ENCODE data around the gene RNF224. TPM values are rescaled to one million over a fixed set of nuclear protein-coding genes. Genes with fewer than 3 reads are reported as not detected.

Gene RNF224
- polyA plus RNA-seq, 4 donors, result 0.03 to 83.7 TPM; not detected in 2

- H3K27ac ChIP-seq (ENCODE audit: low read depth in 1 of 3, low read length in 2 of 3), result no peak overlapping the region
- H3K9me3 ChIP-seq (ENCODE audit: control insufficient read depth in 2 of 2, insufficient read depth in 1 of 2, low read depth in 1 of 2, low read length in 1 of 2), result no peaks in the 10 kb centered on the region
- H3K4me1 ChIP-seq (ENCODE audit: control insufficient read depth in 3 of 3, insufficient read depth in 2 of 3, low read depth in 1 of 3, low read length in 2 of 3), result peaks cover 0 to 24% (median 3%) of the 10 kb centered on the region in 3 donors
- 47 to 61% (median 54%) methylated on average over 14 to 18 of the region's 18 CpGs for WGBS, 3 donors
- FAIRE-seq (no peak), DNase-seq (no peak)
- H3K36me3 ChIP-seq (ENCODE audit: control insufficient read depth in 3 of 3, insufficient read depth in 2 of 3, low read depth in 1 of 3, low read length in 3 of 3), result no peaks in the 10 kb centered on the region
- no peaks in the 10 kb centered on the region for H3K27me3 ChIP-seq (ENCODE audit: control insufficient read depth in 3 of 3, insufficient read depth in 3 of 3, low read length in 3 of 3)
- no peak overlapping the region for H3K4me3 ChIP-seq (ENCODE audit: low read depth in 1 of 3, low read length in 3 of 3)
These were observed 23.3 kb downstream of the RNF224 start for GRCh38 chr9:137250329-137251193.

- DNase-seq, result no peak
- no peak within 1 kb of the TSS for H3K27ac ChIP-seq (ENCODE audit: low read depth in 1 of 3, low read length in 2 of 3)
- no peaks in the 10 kb centered on the region for H3K27me3 ChIP-seq (ENCODE audit: control insufficient read depth in 3 of 3, insufficient read depth in 3 of 3, low read length in 3 of 3)
- H3K4me1 ChIP-seq (ENCODE audit: control insufficient read depth in 3 of 3, insufficient read depth in 2 of 3, low read depth in 1 of 3, low read length in 2 of 3), result peaks cover 3 to 26% (median 4%) of the 10 kb centered on the region in 3 donors
- WGBS, 3 donors, result 65 to 78% (median 68%) methylated on average over 2 to 4 of the region's 4 CpGs
- H3K9me3 ChIP-seq (ENCODE audit: control insufficient read depth in 2 of 2, insufficient read depth in 1 of 2, low read depth in 1 of 2, low read length in 1 of 2), result no peaks in the 10 kb centered on the region
- FAIRE-seq, result no peak
- peaks cover 0 to 2% (median 0%) of the 10 kb centered on the region in 3 donors for H3K36me3 ChIP-seq (ENCODE audit: control insufficient read depth in 3 of 3, insufficient read depth in 2 of 3, low read depth in 1 of 3, low read length in 3 of 3)
- H3K4me3 ChIP-seq (ENCODE audit: low read depth in 1 of 3, low read length in 3 of 3), result no peak within 1 kb of the TSS
These were observed 23.8 kb downstream of the RNF224 start, which contains the start of gene STPG3 for GRCh38 chr9:137251194-137251461. TSS of gene STPG3 (plus strand) at chr9:137251286. CDS start at chr9:137251287, 1 bp downstream.

- H3K27me3 ChIP-seq (ENCODE audit: control insufficient read depth in 3 of 3, insufficient read depth in 3 of 3, low read length in 3 of 3), result no peaks in the 10 kb centered on the region
- 76 to 85% (median 84%) methylated on average over 16 to 22 of the region's 22 CpGs for WGBS, 3 donors
- no peak overlapping the region for H3K4me3 ChIP-seq (ENCODE audit: low read depth in 1 of 3, low read length in 3 of 3)
- DNase-seq, result no peak
- no peak overlapping the region for H3K27ac ChIP-seq (ENCODE audit: low read depth in 1 of 3, low read length in 2 of 3)
- no peak for FAIRE-seq
- H3K36me3 ChIP-seq (ENCODE audit: control insufficient read depth in 3 of 3, insufficient read depth in 2 of 3, low read depth in 1 of 3, low read length in 3 of 3), result peaks cover 0 to 7% (median 0%) of the 10 kb centered on the region in 3 donors
- no peaks in the 10 kb centered on the region for H3K9me3 ChIP-seq (ENCODE audit: control insufficient read depth in 2 of 2, insufficient read depth in 1 of 2, low read depth in 1 of 2, low read length in 1 of 2)
- H3K4me1 ChIP-seq (ENCODE audit: control insufficient read depth in 3 of 3, insufficient read depth in 2 of 3, low read depth in 1 of 3, low read length in 2 of 3), result peaks cover 7 to 31% (median 8%) of the 10 kb centered on the region in 3 donors
These were observed 24.4 kb downstream of the RNF224 start for GRCh38 chr9:137251490-137252268.

GRCh38 chr9:137252555-137253506 is 25.5 kb downstream of the RNF224 start:
- FAIRE-seq, result no peak
- H3K4me1 ChIP-seq (ENCODE audit: control insufficient read depth in 3 of 3, insufficient read depth in 2 of 3, low read depth in 1 of 3, low read length in 2 of 3), result peaks cover 8 to 32% (median 8%) of the 10 kb centered on the region in 3 donors
- H3K27me3 ChIP-seq (ENCODE audit: control insufficient read depth in 3 of 3, insufficient read depth in 3 of 3, low read length in 3 of 3), result no peaks in the 10 kb centered on the region
- H3K9me3 ChIP-seq (ENCODE audit: control insufficient read depth in 2 of 2, insufficient read depth in 1 of 2, low read depth in 1 of 2, low read length in 1 of 2), result no peaks in the 10 kb centered on the region
- WGBS, 3 donors, result 44 to 70% (median 62%) methylated on average over 28 to 35 of the region's 35 CpGs
- no peak overlapping the region for H3K27ac ChIP-seq (ENCODE audit: low read depth in 1 of 3, low read length in 2 of 3)
- no peak overlapping the region for H3K4me3 ChIP-seq (ENCODE audit: low read depth in 1 of 3, low read length in 3 of 3)
- peaks cover 0 to 15% (median 0%) of the 10 kb centered on the region in 3 donors for H3K36me3 ChIP-seq (ENCODE audit: control insufficient read depth in 3 of 3, insufficient read depth in 2 of 3, low read depth in 1 of 3, low read length in 3 of 3)
- DNase-seq, result peak; percentile 60 to 83

GRCh38 chr9:137253717-137254623 is 26.7 kb downstream of the RNF224 start:
- DNase-seq, result peak; percentile 69 to 79
- no peak for FAIRE-seq
- H3K4me1 ChIP-seq (ENCODE audit: control insufficient read depth in 3 of 3, insufficient read depth in 2 of 3, low read depth in 1 of 3, low read length in 2 of 3), result peaks cover 8 to 32% (median 8%) of the 10 kb centered on the region in 3 donors
- H3K9me3 ChIP-seq (ENCODE audit: control insufficient read depth in 2 of 2, insufficient read depth in 1 of 2, low read depth in 1 of 2, low read length in 1 of 2), result no peaks in the 10 kb centered on the region
- H3K27ac ChIP-seq (ENCODE audit: low read depth in 1 of 3, low read length in 2 of 3), result peak overlapping the region; percentile 79 to 92 (median 89)
- peak overlapping the region; percentile 66 to 92 (median 92) for H3K4me3 ChIP-seq (ENCODE audit: low read depth in 1 of 3, low read length in 3 of 3)
- no peaks in the 10 kb centered on the region for H3K27me3 ChIP-seq (ENCODE audit: control insufficient read depth in 3 of 3, insufficient read depth in 3 of 3, low read length in 3 of 3)
- peaks cover 0 to 27% (median 3%) of the 10 kb centered on the region in 3 donors for H3K36me3 ChIP-seq (ENCODE audit: control insufficient read depth in 3 of 3, insufficient read depth in 2 of 3, low read depth in 1 of 3, low read length in 3 of 3)
- 20 to 55% (median 45%) methylated on average over 20 to 21 of the region's 21 CpGs for WGBS, 3 donors

- Histone ChIP-seq H3K4me3 (ENCODE audit: low read depth in 1 of 3, low read length in 3 of 3) (peak within 1 kb of the TSS; percentile 66 to 92 (median 92)), H3K27ac (ENCODE audit: low read depth in 1 of 3, low read length in 2 of 3) (peak within 1 kb of the TSS; percentile 79 to 92 (median 89)), H3K27me3 (ENCODE audit: control insufficient read depth in 3 of 3, insufficient read depth in 3 of 3, low read length in 3 of 3) (no peaks in the 10 kb centered on the region), H3K9me3 (ENCODE audit: control insufficient read depth in 2 of 2, insufficient read depth in 1 of 2, low read depth in 1 of 2, low read length in 1 of 2) (no peaks in the 10 kb centered on the region), H3K36me3 (ENCODE audit: control insufficient read depth in 3 of 3, insufficient read depth in 2 of 3, low read depth in 1 of 3, low read length in 3 of 3) (peaks cover 0 to 31% (median 6%) of the 10 kb centered on the region in 3 donors), H3K4me1 (ENCODE audit: control insufficient read depth in 3 of 3, insufficient read depth in 2 of 3, low read depth in 1 of 3, low read length in 2 of 3) (peaks cover 8 to 32% (median 8%) of the 10 kb centered on the region in 3 donors)
- FAIRE-seq (no peak), DNase-seq (peak; percentile 92 to 96)
- 1 to 3% (median 1%) methylated on average over 47 to 105 of the region's 105 CpGs for WGBS, 3 donors
These were observed 27.5 kb downstream of the RNF224 start, which contains the start of gene NELFB for GRCh38 chr9:137254624-137255447. TSS of gene NELFB (plus strand) at chr9:137255327.
